Epithelial cell of esophagus (primary cell): Measurements from ENCODE around the gene ANKRD52.

Source experiments
- DNase-seq: peaks from one replicate; pipeline ENCODE4 v3.0.0; 2010; ENCODE audit warnings: low read depth
- H3K4me3 ChIP-seq: 2 replicates; pipeline ENCODE4 v1.5.1; 2011; ENCODE audit warnings: mild to moderate bottlenecking, low read length, control low read depth
- CTCF ChIP-seq: IDR thresholded peaks from 2 replicates; pipeline ENCODE4 v1.5.1; 2011; ENCODE audit warnings: low read depth, mild to moderate bottlenecking, low read length, control low read depth, inconsistent platforms; ENCODE audit not compliant: insufficient read depth; ENCODE audit errors: missing control alignments

The ANKRD52 gene

GRCh38 chr12:56212361-56212760, 45.8 kb downstream of the ANKRD52 start:
- H3K4me3 ChIP-seq, result no peak overlapping the region
- DNase-seq, result no peak
- TF ChIP-seq CTCF, result no peak

- no peak for TF ChIP-seq CTCF
- DNase-seq, result no peak
- H3K4me3 ChIP-seq, result no peak overlapping the region
Measured at GRCh38 chr12:56208006-56208405, 50.2 kb downstream of the ANKRD52 start.

- peak; percentile 75 for TF ChIP-seq CTCF
- peak; percentile 63 for DNase-seq
- no peak overlapping the region for H3K4me3 ChIP-seq
Measured at GRCh38 chr12:56206452-56207166, 51.6 kb downstream of the ANKRD52 start.

- TF ChIP-seq CTCF, result no peak
Measured at GRCh38 chr12:56205445-56205844, 52.7 kb downstream of the ANKRD52 start.

GRCh38 chr12:56204275-56204674, 53.9 kb downstream of the ANKRD52 start:
- TF ChIP-seq CTCF, result no peak
- no peak for DNase-seq
- H3K4me3 ChIP-seq, result no peak overlapping the region

More at GRCh38 chr12:56205445-56205844, 52.7 kb downstream of the ANKRD52 start:
- no peak overlapping the region for H3K4me3 ChIP-seq
- no peak for DNase-seq

- H3K4me3 ChIP-seq, result no peak overlapping the region
- DNase-seq, result no peak
- TF ChIP-seq CTCF, result no peak
Measured at GRCh38 chr12:56202838-56203237, 55.3 kb downstream of the ANKRD52 start.

GRCh38 chr12:56202366-56202765, 55.8 kb downstream of the ANKRD52 start:
- TF ChIP-seq CTCF, result no peak
- H3K4me3 ChIP-seq, result no peak overlapping the region
- DNase-seq, result no peak
